Activated naive CD8-positive, alpha-beta T cell (primary cell): ENCODE results near the gene TRAPPC13.

Source experiments
- H3K27ac Mint-ChIP-seq: one replicate; pipeline ENCODE4 v1.8.0; 2021; ENCODE audit warnings: mixed read lengths
- H3K27me3 Mint-ChIP-seq: one replicate; pipeline ENCODE4 v1.8.0; 2021; ENCODE audit warnings: mixed read lengths
- H3K36me3 Mint-ChIP-seq: one replicate; pipeline ENCODE4 v1.8.0; 2021; ENCODE audit warnings: mixed read lengths
- H3K4me1 Mint-ChIP-seq: one replicate; pipeline ENCODE4 v1.8.0; 2021; ENCODE audit warnings: low read depth, mixed read lengths
- H3K4me3 Mint-ChIP-seq: one replicate; pipeline ENCODE4 v1.8.0; 2021; ENCODE audit warnings: mild to moderate bottlenecking, mixed read lengths
- H3K9me3 Mint-ChIP-seq: one replicate; pipeline ENCODE4 v1.8.0; 2021; ENCODE audit warnings: low read depth, mixed read lengths

Gene TRAPPC13

DNA sequence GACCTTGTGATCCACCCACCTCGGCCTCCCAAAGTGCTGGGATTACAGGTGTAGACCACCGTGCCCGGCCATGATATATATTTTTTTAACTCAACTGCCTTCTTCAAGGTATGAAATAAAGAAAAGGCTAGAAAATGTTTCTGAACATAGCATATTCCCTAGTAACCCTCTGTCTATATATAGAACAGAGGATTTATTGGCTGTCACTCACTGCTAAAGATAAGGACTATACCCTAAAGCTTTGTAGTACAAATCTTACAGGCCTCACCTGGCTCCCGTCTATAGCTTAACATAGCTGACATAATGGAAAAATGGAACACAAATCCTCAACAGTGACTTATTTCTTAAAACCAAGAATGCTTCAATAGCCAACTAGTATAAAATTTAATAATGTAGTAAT lies 82.8 kb downstream of the TRAPPC13 start:
- H3K27me3 Mint-ChIP-seq: no peaks in the 10 kb centered on the region
- H3K4me3 Mint-ChIP-seq: no peak overlapping the region
- no peaks in the 10 kb centered on the region for H3K9me3 Mint-ChIP-seq
- H3K27ac Mint-ChIP-seq: no peak overlapping the region
- peaks cover 8% of the 10 kb centered on the region for H3K36me3 Mint-ChIP-seq
- peaks cover 25% of the 10 kb centered on the region for H3K4me1 Mint-ChIP-seq

DNA sequence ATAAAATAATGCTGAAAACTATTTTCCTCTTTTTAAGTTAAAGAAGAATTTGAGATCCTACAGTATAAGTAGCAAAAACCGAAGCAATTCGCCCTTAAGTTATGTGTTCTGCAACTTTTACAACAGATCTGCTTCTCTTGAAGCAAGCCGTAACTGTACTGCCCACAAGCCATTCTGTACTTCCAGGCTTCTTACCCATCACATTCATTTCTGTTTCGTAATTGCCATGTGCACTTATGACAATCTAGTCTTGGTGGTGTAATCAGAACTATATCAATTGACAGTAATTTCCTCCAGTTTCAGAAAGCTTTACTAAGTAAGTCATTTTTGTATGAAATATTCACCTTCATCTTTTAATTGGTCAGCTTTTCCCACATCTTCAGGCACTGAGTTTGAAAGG lies 83.3 kb downstream of the TRAPPC13 start:
- H3K4me3 Mint-ChIP-seq: no peak overlapping the region
- peak overlapping the region; percentile 34 for H3K27ac Mint-ChIP-seq
- H3K36me3 Mint-ChIP-seq: peaks cover 8% of the 10 kb centered on the region
- H3K4me1 Mint-ChIP-seq: peaks cover 27% of the 10 kb centered on the region
- no peaks in the 10 kb centered on the region for H3K9me3 Mint-ChIP-seq
- H3K27me3 Mint-ChIP-seq: no peaks in the 10 kb centered on the region
